Adrenal gland (tissue), 5 donors: ENCODE measurements around the gene CDK5R1.

Source experiments
- POLR2A ChIP-seq, 2 donors: fragments of 450-650 bp; IDR thresholded peaks; one replicate each; pipeline ENCODE4 v1.6.1; 2017; ENCODE audit warnings: antibody characterized with exemption in 2 of 2, mild to moderate bottlenecking in 2 of 2, moderate library complexity in 1 of 2
- TF ChIP-seq, protein P1 (sequence below), 6 experiments: fragments of 450-650 bp in 4 of 6; fragments of 200-600 bp in 2 of 6; sonication (generic) in 1 of 6; IDR thresholded peaks; 1 replicate in 5 of 6; 2 replicates in 1 of 6; pipeline versions ENCODE4 v1.5.1 to v1.8.0; 2016 to 2021; ENCODE audit warnings: antibody characterized with exemption in 6 of 6, mild to moderate bottlenecking in 2 of 6, moderate library complexity in 1 of 6
- donor health status: DM: no; HTN: no; CAD: no.

GRCh38 chr17:32527146-32527545, 40.4 kb downstream of the CDK5R1 start:
- TF ChIP-seq, protein P1, sequence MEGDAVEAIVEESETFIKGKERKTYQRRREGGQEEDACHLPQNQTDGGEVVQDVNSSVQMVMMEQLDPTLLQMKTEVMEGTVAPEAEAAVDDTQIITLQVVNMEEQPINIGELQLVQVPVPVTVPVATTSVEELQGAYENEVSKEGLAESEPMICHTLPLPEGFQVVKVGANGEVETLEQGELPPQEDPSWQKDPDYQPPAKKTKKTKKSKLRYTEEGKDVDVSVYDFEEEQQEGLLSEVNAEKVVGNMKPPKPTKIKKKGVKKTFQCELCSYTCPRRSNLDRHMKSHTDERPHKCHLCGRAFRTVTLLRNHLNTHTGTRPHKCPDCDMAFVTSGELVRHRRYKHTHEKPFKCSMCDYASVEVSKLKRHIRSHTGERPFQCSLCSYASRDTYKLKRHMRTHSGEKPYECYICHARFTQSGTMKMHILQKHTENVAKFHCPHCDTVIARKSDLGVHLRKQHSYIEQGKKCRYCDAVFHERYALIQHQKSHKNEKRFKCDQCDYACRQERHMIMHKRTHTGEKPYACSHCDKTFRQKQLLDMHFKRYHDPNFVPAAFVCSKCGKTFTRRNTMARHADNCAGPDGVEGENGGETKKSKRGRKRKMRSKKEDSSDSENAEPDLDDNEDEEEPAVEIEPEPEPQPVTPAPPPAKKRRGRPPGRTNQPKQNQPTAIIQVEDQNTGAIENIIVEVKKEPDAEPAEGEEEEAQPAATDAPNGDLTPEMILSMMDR (IDR thresholded peaks at IDR 0.05) = no peak
- TF ChIP-seq POLR2A (IDR thresholded peaks at IDR 0.05) = no peak
